Neural cell (in vitro differentiated cells): ENCODE results near the gene MTCL1. TPM values are rescaled to one million over a fixed set of nuclear protein-coding genes. Genes with fewer than 3 reads are reported as not detected.

Experiments
- H2AFZ ChIP-seq: fragments of 200-600, 300-800 bp; sonication (generic), shearing (Covaris generic); 2 replicates; pipeline ENCODE4 v1.6.0; 2014; ENCODE audit warnings: low read depth, mild to moderate bottlenecking, antibody characterized with exemption, low read length, moderate library complexity
- H3F3A ChIP-seq: fragments of 200-600 bp; shearing (Covaris generic); 2 replicates; pipeline ENCODE4 v1.6.1; 2016; ENCODE audit warnings: mild to moderate bottlenecking, moderate library complexity, mixed read lengths, antibody characterized with exemption, low read length; ENCODE audit not compliant: insufficient read depth, poor library complexity, severe bottlenecking
- H3K27ac ChIP-seq: fragments of 200-600, 300-800 bp; sonication (generic), shearing (Covaris generic); 2 replicates; pipeline ENCODE4 v1.5.1; 2014; ENCODE audit warnings: mild to moderate bottlenecking, low read length, moderate library complexity
- H3K27me3 ChIP-seq: fragments of 300-800, 200-600 bp; sonication (generic), shearing (Covaris generic); 2 replicates; pipeline ENCODE4 v1.6.0; 2014; ENCODE audit warnings: mild to moderate bottlenecking, low read depth, low read length, moderate library complexity; ENCODE audit not compliant: insufficient read depth
- H3K36me3 ChIP-seq: fragments of 300-800, 200-600 bp; sonication (generic), shearing (Covaris generic); 2 replicates; pipeline ENCODE4 v1.5.1; 2014; ENCODE audit warnings: mild to moderate bottlenecking, antibody characterized with exemption, low read length, moderate library complexity; ENCODE audit not compliant: insufficient read depth
- H3K4me2 ChIP-seq: fragments of 300-800, 200-600 bp; sonication (generic), shearing (Covaris generic); 2 replicates; pipeline ENCODE4 v1.6.0; 2014; ENCODE audit warnings: mild to moderate bottlenecking, low read length
- H3K4me3 ChIP-seq: fragments of 300-800, 200-600 bp; sonication (generic), shearing (Covaris generic); 2 replicates; pipeline ENCODE4 v1.5.1; 2014; ENCODE audit warnings: mild to moderate bottlenecking, low read length, moderate library complexity
- H3K79me2 ChIP-seq: fragments of 200-600 bp; shearing (Covaris generic); replicated peaks from 2 replicates; pipeline ENCODE4 v1.6.0; 2014; ENCODE audit warnings: mild to moderate bottlenecking, low read length, moderate library complexity; ENCODE audit not compliant: insufficient read depth
- H3K9ac ChIP-seq: fragments of 300-800, 200-600 bp; sonication (generic), shearing (Covaris generic); 2 replicates; pipeline ENCODE4 v1.6.1; 2016; ENCODE audit warnings: mild to moderate bottlenecking, low read length, mixed read lengths
- H3K9me2 ChIP-seq: fragments of 200-600 bp; shearing (Covaris generic); 2 replicates; pipeline ENCODE4 v1.6.1; 2016; ENCODE audit warnings: mild to moderate bottlenecking, low read length, mixed read lengths; ENCODE audit not compliant: insufficient read depth
- H3K9me3 ChIP-seq: fragments of 200-600, 300-800 bp; sonication (generic), shearing (Covaris generic); 2 replicates; pipeline ENCODE4 v1.6.1; 2016; ENCODE audit warnings: mild to moderate bottlenecking, mixed run types, low read length, moderate library complexity, mixed read lengths
- H4K20me1 ChIP-seq: fragments of 200-600 bp; shearing (Covaris generic); 2 replicates; pipeline ENCODE4 v1.6.1; 2016; ENCODE audit warnings: mild to moderate bottlenecking, mixed run types; ENCODE audit not compliant: insufficient read depth
- EP300 ChIP-seq: fragments of 450-650 bp; conservative IDR thresholded peaks from 2 replicates; pipeline ENCODE4 v1.6.1; 2014; ENCODE audit warnings: antibody characterized with exemption, mild to moderate bottlenecking, moderate library complexity; ENCODE audit not compliant: poor library complexity, severe bottlenecking
- EZH2 ChIP-seq: fragments of 200-600, 300-800 bp; shearing (Covaris generic), sonication (generic); IDR thresholded peaks from 2 replicates; pipeline ENCODE4 v1.6.1; 2014; ENCODE audit warnings: antibody characterized with exemption, low read length, borderline replicate concordance, mild to moderate bottlenecking; ENCODE audit not compliant: insufficient read depth, poor library complexity, severe bottlenecking
- MXI1 ChIP-seq: fragments of 450-650 bp; conservative IDR thresholded peaks from 2 replicates; pipeline ENCODE4 v1.6.1; 2014; ENCODE audit warnings: antibody characterized with exemption, mild to moderate bottlenecking; ENCODE audit not compliant: poor library complexity, severe bottlenecking
- POLR2AphosphoS5 ChIP-seq: IDR thresholded peaks from 2 replicates; pipeline ENCODE4 v1.6.1; 2012
- RAD21 ChIP-seq: fragments of 450-650 bp; conservative IDR thresholded peaks from 2 replicates; pipeline ENCODE4 v1.6.1; 2014; ENCODE audit warnings: antibody characterized with exemption, mild to moderate bottlenecking, moderate library complexity
- SMC3 ChIP-seq: fragments of 450-650 bp; conservative IDR thresholded peaks from 2 replicates; pipeline ENCODE4 v1.6.1; 2014; ENCODE audit warnings: antibody characterized with exemption, mild to moderate bottlenecking, moderate library complexity; ENCODE audit not compliant: poor library complexity
- TAF1 ChIP-seq: IDR thresholded peaks from 2 replicates; pipeline ENCODE4 v1.6.1; 2012; ENCODE audit warnings: low read depth
- polyA plus RNA-seq: library from polyadenylated mRNA; depleted of rRNA; stranded (reverse); fragments of >200 nt; gene quantifications from 2 replicates; pipeline ENCODE4 v1.2.3, GENCODE V29; 2014
- TF ChIP-seq, protein P1 (sequence below): fragments of 450-650 bp; IDR thresholded peaks from 2 replicates; pipeline ENCODE4 v1.5.1; 2014; ENCODE audit warnings: antibody characterized with exemption, mild to moderate bottlenecking, moderate library complexity; ENCODE audit not compliant: poor library complexity, severe bottlenecking
- TF ChIP-seq, protein P2 (sequence below): IDR thresholded peaks from 2 replicates; pipeline ENCODE4 v1.6.1; 2012; ENCODE audit warnings: borderline replicate concordance

Gene MTCL1
- polyA plus RNA-seq, 1 donor from 2014 or later: 20.8 TPM

DNA sequence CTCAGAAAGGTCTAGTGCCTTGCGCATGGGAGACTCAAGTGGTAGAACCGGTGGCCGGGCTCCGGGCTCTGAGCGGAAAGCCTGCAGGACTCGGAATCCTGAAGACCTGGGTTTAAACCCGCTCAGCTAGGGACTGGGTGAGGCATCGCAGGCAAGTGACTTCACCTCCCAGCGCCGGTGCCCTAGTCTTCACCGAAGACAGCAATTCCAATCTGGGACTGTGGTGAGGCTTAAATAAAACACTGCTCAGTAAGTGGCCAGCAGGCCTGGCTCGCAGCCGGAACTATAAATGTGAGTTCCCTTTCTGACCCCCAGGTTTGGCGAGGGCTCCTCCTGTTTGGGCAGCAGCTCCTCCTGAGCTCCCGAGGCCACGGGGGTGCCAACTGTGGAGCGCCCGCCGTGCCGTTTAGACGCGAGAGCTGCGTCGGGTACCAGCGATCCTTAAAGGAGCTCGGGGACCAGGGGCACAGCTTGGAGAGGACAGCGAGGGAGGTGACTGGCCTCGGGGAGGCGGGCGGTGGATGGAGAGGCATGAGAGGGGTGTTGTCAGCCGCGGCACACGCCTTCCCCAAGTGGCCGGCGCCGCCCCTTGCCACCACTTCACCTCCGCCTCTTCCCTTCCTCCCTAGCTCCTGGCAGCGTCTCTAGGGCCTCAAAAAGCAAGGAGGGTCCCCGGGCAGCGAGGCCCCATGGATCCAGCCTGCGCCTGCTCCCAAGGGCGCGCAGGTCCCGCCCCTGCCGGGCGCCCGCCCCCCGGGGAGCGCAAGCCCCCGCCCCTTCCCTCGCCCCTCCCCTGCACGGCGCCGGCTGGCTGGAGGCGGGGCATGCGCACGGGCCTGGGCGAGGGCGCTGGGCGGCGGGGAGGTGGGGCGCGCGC is 757 bp upstream of the MTCL1 start:
- H3K36me3 ChIP-seq: no peaks in the 10 kb centered on the region
- H3K9ac ChIP-seq: peak overlapping the region; percentile 70
- peak overlapping the region; percentile 51 for H3K27ac ChIP-seq
- peak overlapping the region; percentile 55 for H3K4me2 ChIP-seq
- peak overlapping the region; percentile 80 for H2AFZ ChIP-seq
- H3K27me3 ChIP-seq: no peaks in the 10 kb centered on the region
- no peaks in the 10 kb centered on the region for H3F3A ChIP-seq
- H3K4me3 ChIP-seq: peak overlapping the region; percentile 81
- no peaks in the 10 kb centered on the region for H3K9me2 ChIP-seq
- TF ChIP-seq MXI1 (peak; percentile 30), EZH2 (no peak), RAD21 (no peak), POLR2AphosphoS5 (no peak), EP300 (no peak), TAF1 (peak; percentile 46), SMC3 (peak; percentile 33)
- TF ChIP-seq, protein P1, sequence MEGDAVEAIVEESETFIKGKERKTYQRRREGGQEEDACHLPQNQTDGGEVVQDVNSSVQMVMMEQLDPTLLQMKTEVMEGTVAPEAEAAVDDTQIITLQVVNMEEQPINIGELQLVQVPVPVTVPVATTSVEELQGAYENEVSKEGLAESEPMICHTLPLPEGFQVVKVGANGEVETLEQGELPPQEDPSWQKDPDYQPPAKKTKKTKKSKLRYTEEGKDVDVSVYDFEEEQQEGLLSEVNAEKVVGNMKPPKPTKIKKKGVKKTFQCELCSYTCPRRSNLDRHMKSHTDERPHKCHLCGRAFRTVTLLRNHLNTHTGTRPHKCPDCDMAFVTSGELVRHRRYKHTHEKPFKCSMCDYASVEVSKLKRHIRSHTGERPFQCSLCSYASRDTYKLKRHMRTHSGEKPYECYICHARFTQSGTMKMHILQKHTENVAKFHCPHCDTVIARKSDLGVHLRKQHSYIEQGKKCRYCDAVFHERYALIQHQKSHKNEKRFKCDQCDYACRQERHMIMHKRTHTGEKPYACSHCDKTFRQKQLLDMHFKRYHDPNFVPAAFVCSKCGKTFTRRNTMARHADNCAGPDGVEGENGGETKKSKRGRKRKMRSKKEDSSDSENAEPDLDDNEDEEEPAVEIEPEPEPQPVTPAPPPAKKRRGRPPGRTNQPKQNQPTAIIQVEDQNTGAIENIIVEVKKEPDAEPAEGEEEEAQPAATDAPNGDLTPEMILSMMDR: no peak
- TF ChIP-seq, protein P2, sequence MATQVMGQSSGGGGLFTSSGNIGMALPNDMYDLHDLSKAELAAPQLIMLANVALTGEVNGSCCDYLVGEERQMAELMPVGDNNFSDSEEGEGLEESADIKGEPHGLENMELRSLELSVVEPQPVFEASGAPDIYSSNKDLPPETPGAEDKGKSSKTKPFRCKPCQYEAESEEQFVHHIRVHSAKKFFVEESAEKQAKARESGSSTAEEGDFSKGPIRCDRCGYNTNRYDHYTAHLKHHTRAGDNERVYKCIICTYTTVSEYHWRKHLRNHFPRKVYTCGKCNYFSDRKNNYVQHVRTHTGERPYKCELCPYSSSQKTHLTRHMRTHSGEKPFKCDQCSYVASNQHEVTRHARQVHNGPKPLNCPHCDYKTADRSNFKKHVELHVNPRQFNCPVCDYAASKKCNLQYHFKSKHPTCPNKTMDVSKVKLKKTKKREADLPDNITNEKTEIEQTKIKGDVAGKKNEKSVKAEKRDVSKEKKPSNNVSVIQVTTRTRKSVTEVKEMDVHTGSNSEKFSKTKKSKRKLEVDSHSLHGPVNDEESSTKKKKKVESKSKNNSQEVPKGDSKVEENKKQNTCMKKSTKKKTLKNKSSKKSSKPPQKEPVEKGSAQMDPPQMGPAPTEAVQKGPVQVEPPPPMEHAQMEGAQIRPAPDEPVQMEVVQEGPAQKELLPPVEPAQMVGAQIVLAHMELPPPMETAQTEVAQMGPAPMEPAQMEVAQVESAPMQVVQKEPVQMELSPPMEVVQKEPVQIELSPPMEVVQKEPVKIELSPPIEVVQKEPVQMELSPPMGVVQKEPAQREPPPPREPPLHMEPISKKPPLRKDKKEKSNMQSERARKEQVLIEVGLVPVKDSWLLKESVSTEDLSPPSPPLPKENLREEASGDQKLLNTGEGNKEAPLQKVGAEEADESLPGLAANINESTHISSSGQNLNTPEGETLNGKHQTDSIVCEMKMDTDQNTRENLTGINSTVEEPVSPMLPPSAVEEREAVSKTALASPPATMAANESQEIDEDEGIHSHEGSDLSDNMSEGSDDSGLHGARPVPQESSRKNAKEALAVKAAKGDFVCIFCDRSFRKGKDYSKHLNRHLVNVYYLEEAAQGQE: no peak
- H3K9me3 ChIP-seq: no peaks in the 10 kb centered on the region
- peaks cover 26% of the 10 kb centered on the region for H3K79me2 ChIP-seq
- peaks cover 7% of the 10 kb centered on the region for H4K20me1 ChIP-seq

DNA sequence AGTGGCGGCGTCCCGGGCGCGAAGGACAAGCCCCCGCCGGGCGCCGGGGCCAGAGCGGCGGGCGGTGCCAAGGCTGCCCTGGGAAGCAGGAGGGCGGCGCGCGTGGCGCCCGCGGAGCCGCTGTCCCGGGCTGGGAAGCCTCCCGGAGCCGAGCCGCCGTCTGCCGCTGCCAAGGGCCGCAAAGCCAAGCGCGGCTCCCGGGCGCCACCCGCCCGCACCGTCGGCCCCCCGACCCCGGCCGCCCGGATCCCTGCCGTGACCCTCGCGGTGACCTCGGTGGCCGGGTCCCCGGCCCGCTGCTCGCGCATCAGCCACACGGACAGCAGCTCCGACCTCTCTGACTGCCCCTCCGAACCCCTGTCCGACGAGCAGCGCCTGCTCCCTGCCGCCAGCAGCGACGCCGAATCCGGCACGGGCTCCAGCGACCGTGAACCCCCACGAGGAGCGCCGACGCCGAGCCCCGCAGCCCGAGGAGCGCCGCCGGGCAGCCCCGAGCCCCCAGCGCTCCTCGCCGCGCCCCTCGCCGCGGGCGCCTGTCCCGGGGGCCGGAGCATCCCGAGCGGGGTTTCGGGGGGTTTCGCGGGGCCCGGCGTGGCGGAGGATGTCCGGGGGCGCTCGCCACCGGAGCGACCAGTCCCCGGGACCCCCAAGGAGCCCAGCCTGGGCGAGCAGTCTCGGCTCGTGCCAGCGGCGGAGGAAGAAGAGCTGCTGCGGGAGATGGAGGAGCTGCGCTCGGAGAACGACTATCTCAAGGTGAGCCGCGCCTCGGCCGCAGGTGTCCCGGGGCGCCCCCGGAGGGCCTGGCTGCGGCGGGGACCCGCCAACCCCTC is 820 bp downstream of the MTCL1 start:
- H3K79me2 ChIP-seq: peaks cover 28% of the 10 kb centered on the region

More for the DNA sequence above, 820 bp downstream of the MTCL1 start:
- no peak overlapping the region for H2AFZ ChIP-seq
- peak overlapping the region; percentile 77 for H3K4me3 ChIP-seq
- peak; percentile 16 for TF ChIP-seq MXI1
- TF ChIP-seq, protein P2: no peak
- H3K9ac ChIP-seq: peak overlapping the region; percentile 68
- H3K9me3 ChIP-seq: no peaks in the 10 kb centered on the region
- no peaks in the 10 kb centered on the region for H3K9me2 ChIP-seq
- peak overlapping the region; percentile 84 for H3K4me2 ChIP-seq
- peaks cover 7% of the 10 kb centered on the region for H4K20me1 ChIP-seq
- H3K27ac ChIP-seq: peak overlapping the region; percentile 28
- H3K27me3 ChIP-seq: no peaks in the 10 kb centered on the region
- H3F3A ChIP-seq: no peaks in the 10 kb centered on the region
- no peaks in the 10 kb centered on the region for H3K36me3 ChIP-seq
